Osteocyte (in vitro differentiated cells): ENCODE data around the gene HCFC1. TPM values are rescaled to one million over a fixed set of nuclear protein-coding genes. Genes with fewer than 3 reads are reported as not detected.

ENCODE experiments used
- DNase-seq: peaks from one replicate; pipeline ENCODE4 v3.0.0; 2021; ENCODE audit warnings: mixed read lengths; ENCODE audit not compliant: unreplicated experiment; ENCODE audit errors: extremely low spot score
- H3K27ac Mint-ChIP-seq: one replicate; pipeline ENCODE4 v1.8.0; 2021; ENCODE audit warnings: mild to moderate bottlenecking, mixed read lengths; ENCODE audit not compliant: unreplicated experiment
- H3K27me3 Mint-ChIP-seq: one replicate; pipeline ENCODE4 v1.8.0; 2021; ENCODE audit warnings: mixed read lengths; ENCODE audit not compliant: unreplicated experiment
- H3K36me3 Mint-ChIP-seq: one replicate; pipeline ENCODE4 v1.8.0; 2021; ENCODE audit warnings: mixed read lengths; ENCODE audit not compliant: unreplicated experiment
- H3K4me1 Mint-ChIP-seq: one replicate; pipeline ENCODE4 v1.8.0; 2021; ENCODE audit warnings: mixed read lengths; ENCODE audit not compliant: unreplicated experiment
- H3K4me3 Mint-ChIP-seq: one replicate; pipeline ENCODE4 v1.8.0; 2021; ENCODE audit warnings: mild to moderate bottlenecking, moderate library complexity, mixed read lengths; ENCODE audit not compliant: unreplicated experiment
- H3K9me3 Mint-ChIP-seq: one replicate; pipeline ENCODE4 v1.8.0; 2021; ENCODE audit warnings: mixed read lengths; ENCODE audit not compliant: unreplicated experiment
- total RNA-seq: library from RNA; stranded (reverse); gene quantifications from 2 replicates; pipeline ENCODE4 v1.2.1, GENCODE V29; 2021
- TF ChIP-seq, protein P1 (sequence below): fragments of 200-600 bp; sonication (generic); IDR thresholded peaks from 2 replicates; pipeline ENCODE4 v1.5.0; 2021; ENCODE audit warnings: antibody characterized with exemption, mild to moderate bottlenecking, moderate library complexity

The HCFC1 gene
- total RNA-seq, 1 donor from 2014 or later: 74.8 TPM

DNA sequence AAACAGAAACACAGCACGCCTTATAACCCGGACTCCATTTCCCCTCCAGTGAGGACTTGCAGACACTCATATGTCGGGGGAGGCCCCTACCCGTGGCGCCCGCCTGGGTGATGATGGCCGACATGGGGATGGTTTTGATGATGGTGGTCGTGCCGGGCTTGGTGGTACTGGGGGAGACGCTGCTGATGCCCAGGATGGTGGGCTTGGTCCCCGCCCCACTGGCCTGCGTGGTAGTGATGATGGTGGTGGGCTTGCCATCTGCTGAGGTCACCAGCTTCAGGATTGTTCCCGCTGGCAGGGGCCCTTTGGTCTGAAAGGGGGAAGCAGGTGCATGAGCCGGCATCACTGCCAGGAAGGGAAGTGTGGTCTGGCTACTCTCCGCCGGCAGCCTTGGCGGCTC lies 14.4 kb downstream of the HCFC1 start:
- TF ChIP-seq, protein P1, sequence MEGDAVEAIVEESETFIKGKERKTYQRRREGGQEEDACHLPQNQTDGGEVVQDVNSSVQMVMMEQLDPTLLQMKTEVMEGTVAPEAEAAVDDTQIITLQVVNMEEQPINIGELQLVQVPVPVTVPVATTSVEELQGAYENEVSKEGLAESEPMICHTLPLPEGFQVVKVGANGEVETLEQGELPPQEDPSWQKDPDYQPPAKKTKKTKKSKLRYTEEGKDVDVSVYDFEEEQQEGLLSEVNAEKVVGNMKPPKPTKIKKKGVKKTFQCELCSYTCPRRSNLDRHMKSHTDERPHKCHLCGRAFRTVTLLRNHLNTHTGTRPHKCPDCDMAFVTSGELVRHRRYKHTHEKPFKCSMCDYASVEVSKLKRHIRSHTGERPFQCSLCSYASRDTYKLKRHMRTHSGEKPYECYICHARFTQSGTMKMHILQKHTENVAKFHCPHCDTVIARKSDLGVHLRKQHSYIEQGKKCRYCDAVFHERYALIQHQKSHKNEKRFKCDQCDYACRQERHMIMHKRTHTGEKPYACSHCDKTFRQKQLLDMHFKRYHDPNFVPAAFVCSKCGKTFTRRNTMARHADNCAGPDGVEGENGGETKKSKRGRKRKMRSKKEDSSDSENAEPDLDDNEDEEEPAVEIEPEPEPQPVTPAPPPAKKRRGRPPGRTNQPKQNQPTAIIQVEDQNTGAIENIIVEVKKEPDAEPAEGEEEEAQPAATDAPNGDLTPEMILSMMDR: no peak
- DNase-seq: no peak
- H3K27me3 Mint-ChIP-seq: no peaks in the 10 kb centered on the region
- H3K4me1 Mint-ChIP-seq: peaks cover 5% of the 10 kb centered on the region
- H3K36me3 Mint-ChIP-seq: peaks cover 40% of the 10 kb centered on the region
- H3K4me3 Mint-ChIP-seq: no peak overlapping the region
- H3K9me3 Mint-ChIP-seq: no peaks in the 10 kb centered on the region
- H3K27ac Mint-ChIP-seq: no peak overlapping the region

DNA sequence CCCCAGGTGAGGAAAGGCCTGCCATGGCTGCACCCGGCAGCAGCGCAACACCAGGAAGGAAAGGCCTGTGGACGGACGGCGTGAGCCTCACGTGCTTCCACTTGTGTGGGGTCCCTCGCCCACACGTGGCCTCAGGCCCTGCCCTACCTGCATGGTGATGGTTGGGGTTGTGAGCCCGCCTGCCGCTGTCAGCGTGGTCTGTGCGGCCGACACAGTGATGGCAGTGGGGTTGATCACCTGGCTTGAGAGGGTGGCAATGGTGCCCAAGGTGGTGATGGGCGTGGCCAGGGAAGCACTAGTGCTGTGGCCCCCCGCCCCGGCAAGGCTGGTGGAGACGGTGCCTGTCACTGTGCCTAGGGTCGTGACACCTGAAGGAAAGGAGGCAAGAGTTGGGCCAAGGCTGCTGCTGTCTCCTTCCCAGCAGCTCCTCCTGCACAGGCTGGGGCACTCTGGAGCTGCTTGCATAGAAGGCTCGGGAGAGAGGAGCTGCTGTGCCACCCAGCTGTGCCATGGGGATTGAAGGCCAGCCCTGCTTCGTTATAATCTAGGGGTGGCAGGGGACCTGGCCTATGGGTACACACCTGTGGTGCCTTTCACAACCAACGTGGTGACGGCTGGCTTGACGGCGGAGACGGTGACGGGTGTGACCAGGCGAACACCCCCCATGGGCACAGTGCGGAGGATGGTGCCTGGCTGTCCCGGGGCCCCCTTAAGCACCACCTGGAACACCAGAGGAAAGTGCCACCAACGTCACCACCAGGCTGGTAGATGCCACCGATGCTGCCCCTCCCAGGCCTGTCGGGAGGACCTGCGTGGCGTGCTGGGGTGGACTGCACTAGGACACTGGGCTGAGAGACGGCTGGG lies 15.3 kb downstream of the HCFC1 start:
- Mint-ChIP-seq H3K4me3 (no peak overlapping the region), H3K36me3 (peaks cover 42% of the 10 kb centered on the region), H3K4me1 (peaks cover 5% of the 10 kb centered on the region), H3K27me3 (no peaks in the 10 kb centered on the region), H3K9me3 (no peaks in the 10 kb centered on the region), H3K27ac (no peak overlapping the region)
- TF ChIP-seq, protein P1: no peak
- DNase-seq: no peak

DNA sequence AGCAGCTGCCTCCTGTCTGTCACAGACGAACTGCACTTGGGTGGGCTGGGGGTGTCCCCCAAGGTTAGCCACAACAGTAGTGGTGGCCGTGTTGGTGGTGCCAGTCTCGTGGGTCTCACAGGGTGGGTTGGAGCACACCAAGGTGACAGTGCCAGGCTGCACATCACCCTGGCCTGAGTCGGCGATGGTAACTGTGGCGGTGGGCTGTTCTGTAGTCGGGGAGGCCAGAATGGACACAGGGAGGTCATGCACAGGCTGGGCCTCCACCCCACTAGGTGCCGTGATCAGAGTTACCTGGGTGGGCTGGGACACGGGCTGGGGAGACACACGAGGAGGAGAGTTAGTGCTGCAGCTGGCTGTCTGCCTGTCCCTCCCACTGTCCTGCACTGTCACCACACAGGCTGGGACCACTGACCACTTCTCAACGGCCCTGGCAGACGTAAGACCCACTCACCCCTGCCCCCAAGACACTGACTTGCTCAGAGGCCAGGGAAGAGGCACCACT lies 16.3 kb downstream of the HCFC1 start:
- TF ChIP-seq, protein P1: no peak
- no peaks in the 10 kb centered on the region for H3K9me3 Mint-ChIP-seq
- no peak overlapping the region for H3K27ac Mint-ChIP-seq
- no peaks in the 10 kb centered on the region for H3K27me3 Mint-ChIP-seq
- no peak overlapping the region for H3K4me3 Mint-ChIP-seq
- peaks cover 5% of the 10 kb centered on the region for H3K4me1 Mint-ChIP-seq
- DNase-seq: no peak
- H3K36me3 Mint-ChIP-seq: peaks cover 40% of the 10 kb centered on the region

DNA sequence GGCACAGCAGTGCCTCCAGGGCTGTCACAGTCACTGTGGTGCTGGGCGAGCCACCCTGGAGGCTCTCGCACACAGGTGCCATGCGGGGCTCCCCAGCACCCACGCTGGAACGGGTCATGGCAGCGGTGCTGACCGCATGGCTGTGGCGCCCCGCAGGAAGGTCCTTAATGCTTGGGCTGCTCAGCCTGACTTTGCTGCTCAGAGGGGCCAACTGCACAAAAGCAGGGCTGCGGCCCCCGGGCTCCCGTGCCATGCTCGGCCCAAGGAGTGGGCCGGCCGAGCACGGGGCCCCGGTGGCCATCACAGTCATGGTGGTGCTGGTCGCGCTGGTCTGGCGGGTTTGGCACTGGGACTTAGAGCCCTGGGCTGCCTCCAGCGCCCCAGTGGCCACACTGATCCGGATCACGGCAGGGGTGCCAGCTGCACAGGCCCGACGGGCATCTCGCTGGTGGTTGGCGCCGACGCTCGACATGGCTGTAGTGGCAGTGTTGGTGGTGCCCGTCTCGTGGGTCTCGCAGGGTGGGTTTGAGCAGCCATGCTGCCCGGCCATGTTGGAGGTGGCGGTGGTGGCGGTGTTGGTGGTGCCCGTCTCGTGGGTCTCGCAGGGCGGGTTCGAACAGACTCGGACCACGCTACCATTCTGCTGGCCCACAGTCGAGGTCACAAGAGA lies 16.9 kb downstream of the HCFC1 start:
- TF ChIP-seq, protein P1: no peak
- H3K27me3 Mint-ChIP-seq: no peaks in the 10 kb centered on the region
- H3K36me3 Mint-ChIP-seq: peaks cover 38% of the 10 kb centered on the region
- no peaks in the 10 kb centered on the region for H3K9me3 Mint-ChIP-seq
- peaks cover 5% of the 10 kb centered on the region for H3K4me1 Mint-ChIP-seq
- no peak for DNase-seq
- H3K27ac Mint-ChIP-seq: no peak overlapping the region
- no peak overlapping the region for H3K4me3 Mint-ChIP-seq
